T-helper 2 cell treated with Interferon-gamma antibody and Interleukin-4, amounts not matched to agents 100 ng/mL and 5 ng/mL, for 36 hours (primary cell): Measurements from ENCODE around the gene USP44. TPM values are rescaled to one million over a fixed set of nuclear protein-coding genes. Genes with fewer than 3 reads are reported as not detected.
"Not testable (repeated sequence)": the region's sequence is repeated elsewhere in the genome, so short reads cannot be mapped to it uniquely, and the experiment has no call there.

Source experiments
- intact Hi-C: fragments of 100-400 bp; cut with micrococcal nuclease; formaldehyde crosslinking; loops from one replicate; pipeline ENCODE4 v1.15.1; 2023
- total RNA-seq: library from RNA; stranded (reverse); gene quantifications from 2 replicates; pipeline ENCODE4 v1.2.3, GENCODE V29; 2022

USP44 gene
- total RNA-seq, 1 donor from 2014 or later = 2.9 TPM

DNA sequence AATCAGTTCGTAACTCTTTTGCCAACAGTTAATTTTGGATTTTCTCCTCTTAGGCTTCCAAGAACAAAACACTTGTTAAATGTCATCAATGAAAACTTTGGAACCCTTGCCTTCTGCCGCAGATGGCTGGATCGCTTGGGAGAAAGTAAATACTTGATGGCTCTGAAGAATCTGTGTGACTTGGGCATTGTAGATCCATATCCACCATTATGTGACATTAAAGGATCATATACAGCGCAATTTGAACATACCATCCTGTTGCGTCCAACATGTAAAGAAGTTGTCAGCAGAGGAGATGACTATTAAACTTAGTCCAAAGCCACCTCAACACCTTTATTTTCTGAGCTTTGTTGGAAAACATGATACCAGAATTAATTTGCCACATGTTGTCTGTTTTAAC is 37.7 kb downstream of the USP44 start:
- intact Hi-C loops = no loop called here

DNA sequence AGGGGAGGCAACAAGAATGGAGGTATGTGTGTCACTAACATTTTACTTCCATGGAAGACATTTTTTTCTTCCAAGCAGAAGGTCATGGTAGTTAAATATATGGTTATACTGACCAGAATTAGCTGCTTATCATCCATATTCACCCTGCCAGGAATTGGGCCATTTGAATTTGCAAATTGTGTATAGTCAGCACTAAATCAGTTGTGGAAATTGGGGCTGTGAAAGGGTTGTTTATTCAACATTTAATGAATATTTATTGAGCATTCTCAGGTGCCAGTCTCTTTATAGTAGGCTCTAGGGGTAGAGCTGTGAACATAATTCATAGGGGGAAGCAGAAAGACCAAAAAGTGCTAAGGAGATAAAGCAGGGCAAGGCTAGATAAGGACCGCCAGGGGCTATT is 39.3 kb downstream of the USP44 start:
- intact Hi-C loops = no loop called here

DNA sequence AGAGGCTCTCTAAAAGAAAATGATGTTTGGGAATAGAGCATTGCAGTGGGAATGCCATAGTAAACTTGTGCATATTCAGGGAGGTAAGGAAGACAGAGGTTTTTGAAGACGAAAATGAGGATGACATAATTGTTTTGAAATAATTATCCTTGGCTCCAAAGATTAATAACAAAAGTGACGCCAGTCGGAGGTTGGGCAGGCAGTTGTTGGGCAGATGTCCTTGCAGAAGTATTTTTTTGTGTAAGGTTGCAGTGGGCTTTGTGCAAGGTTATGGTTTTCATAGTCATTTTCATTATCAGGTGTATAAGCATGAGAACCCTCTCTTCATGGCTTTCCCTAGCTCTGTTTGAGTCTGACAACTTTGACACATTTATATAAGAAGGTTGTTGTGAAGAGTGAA is 42.0 kb downstream of the USP44 start:
- intact Hi-C loops = no loop called here

DNA sequence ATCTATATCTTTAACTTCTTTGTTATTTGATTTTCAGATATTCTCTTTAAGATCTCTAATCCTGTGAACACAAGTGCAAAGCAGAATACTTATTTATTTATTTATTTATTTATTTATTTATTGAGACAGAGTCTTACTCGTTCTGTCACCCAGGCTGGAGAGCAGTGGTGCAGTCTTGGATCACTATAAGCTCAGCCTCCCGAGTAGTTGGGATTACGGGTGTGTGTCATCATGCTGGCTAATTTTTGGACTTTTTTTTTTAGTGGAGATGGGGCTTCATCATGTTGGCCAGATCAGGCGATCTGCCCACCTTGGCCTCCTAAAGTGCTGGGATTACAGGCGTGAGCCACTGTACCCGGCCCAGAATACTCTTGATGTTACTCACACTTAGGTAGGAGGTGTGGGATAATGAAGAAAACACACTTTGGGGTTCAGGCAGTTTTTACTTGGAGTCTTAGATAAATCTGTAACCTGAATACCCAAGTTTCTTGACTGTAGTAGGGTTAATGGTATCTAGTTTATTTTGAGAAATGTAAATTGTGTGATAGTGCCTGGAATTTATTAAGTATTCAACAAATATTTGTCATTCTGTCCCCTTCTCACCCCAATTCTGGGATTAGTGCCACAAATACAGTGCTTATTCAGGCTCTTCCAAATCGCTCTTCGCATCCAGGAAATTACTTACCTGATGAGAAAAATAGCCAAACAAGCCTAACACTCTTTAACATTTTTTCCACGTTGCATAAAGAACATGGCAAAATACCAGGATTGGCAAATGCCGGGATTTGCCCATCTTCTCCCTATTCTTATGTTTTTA is 44.4 kb downstream of the USP44 start:
- intact Hi-C loops = no loop called here

DNA sequence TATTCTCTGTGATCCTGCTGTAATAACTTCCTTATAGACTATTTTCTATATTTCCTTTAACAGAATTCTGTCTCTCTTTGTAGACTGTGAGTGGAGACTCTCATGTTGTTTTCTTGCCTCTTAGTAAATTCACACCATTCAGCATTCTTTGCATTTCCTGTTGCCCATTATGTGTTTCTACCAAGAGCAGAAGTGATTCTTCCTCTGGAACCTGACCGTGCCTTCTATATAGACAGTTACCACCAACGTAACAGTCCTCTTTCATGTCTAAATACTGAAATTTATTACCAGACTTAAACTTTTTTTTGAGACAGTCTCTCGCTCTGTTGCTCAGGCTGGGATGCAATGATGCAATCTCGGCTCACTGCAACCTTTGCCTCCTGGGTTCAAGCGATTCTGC is 46.2 kb downstream of the USP44 start:
- intact Hi-C loops = no loop called here

DNA sequence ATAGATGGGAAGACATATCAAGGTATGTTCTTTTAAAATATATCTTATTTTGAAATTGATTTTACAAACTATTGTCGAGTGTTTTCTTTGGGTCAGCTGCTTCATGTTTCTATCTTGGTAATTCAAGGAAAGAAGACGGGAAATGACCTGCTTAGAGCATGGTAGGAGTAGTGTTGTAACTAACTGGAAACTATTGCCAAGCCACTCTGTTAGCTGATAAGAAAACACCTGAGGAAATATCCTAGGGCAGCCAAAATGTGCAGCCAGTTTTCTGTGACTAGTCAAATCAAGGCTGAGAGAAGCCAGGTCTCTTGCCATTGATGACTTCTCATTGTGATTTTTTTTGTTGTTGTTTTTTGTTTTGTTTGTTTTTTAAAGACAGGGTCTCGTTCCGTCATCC is 47.1 kb downstream of the USP44 start:
- intact Hi-C loops = no loop called here

DNA sequence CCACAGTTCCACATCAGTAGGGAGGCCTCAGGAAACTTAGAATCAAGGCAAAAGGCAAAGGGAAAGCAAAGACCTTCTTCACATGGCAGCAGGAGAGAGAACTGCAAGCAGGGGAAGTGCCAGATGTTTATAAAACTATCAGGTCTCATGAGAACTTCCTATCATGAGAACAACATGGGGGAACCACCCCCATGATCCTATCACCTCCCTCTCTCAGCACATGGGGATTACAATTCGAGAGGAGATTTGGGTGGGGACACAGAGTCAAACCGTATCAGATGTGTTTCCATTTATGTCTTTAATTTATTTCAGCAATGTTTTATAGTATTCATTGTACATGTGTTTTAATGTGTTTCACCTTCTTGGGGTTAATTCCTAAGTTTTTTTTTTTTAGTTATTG is 51.5 kb downstream of the USP44 start:
- intact Hi-C loops = no loop called here

DNA sequence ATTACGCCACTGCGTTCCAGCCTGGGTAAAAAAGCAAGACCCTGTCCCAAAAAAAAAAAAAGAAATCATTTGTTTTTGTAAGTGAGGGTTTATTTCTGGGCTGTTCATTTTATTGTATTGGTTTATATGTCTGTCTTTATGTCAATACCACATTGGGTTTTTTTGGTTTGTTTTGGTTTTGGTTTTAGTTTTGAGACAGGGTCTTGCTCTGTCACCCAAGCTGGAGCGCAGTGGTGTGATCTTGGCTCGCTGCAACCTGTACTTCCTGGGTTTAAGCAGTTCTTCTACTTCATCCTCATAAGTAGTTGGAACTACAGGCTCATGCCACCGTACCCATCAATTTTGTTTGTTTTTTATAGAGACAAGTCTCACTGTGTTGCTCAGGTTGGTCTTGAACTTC is 52.3 kb downstream of the USP44 start:
- intact Hi-C loops = no loop called here

DNA sequence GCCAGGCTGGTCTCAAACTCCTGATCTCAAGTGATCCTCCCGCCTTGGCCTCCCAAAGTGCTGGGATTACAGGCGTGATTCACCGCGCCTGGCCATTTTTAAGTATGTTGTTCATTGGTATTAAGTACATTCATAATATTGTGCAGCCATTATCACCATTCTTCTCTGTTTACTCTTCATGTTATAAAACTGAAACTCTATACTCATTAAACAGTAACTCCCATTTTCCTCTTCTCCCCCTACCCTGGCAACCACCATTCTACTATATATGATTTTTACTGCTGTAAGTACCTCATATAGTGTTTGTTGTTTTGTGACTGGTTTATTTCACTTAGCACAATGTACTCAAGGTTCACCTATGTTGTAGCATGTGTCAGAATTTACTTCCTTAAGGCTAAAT is 54.2 kb downstream of the USP44 start:
- intact Hi-C loops = no loop called here

DNA sequence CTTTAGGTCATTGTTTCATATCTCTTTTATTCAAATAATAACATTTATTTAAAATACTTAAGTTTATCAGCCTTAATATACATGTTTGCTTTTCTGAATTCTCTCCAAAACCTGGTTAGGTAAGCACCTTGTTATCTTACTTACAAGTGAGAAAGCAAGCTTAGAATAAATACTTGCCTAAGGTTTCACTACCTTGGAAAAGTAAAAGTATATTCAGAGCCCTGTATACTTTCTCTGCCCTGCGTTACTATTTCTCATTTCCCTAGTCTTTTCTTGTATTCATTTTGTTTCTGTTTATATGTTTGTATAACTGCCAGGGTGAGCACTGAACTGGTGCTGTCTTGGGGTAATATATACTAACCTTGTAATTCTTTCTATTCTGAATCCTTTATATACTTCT is 55.8 kb downstream of the USP44 start:
- intact Hi-C loops = no loop called here

DNA sequence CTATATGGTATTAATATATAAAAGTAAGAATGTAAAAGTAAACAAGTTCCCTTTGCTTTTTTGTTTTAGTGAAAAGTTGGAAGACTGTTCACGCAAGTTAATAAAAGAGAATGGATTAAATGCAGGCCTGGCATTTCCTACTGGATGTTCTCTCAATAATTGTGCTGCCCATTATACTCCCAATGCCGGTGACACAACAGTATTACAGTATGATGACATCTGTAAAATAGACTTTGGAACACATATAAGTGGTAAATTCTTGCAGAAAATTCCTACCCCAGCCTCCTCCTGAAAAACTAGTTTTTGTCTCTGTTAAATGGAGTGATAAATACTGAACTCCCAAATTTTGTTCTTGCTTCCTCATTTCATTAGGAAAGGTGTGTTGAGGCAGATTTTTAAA is 56.4 kb downstream of the USP44 start:
- intact Hi-C loops = no loop called here

DNA sequence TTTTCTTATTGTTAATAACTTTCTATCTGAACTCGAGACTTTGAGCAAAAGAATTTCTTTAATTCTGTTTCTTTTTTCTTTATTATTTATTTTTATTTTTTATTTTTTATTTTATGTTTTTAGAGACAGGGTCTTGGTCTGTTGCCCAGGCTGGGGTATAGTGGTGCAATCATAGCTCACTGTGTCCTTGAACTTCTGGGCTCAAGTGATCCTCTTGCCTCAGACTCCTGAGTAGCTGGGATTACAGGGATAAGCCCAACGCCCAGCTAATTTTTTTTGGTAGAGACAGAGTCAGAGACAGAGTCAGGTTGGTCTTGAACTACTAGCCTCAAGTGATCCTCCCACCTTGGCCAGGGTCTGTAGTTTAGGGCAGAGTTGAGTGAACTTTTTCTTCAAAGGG is 58.8 kb downstream of the USP44 start:
- intact Hi-C loops = no loop called here

DNA sequence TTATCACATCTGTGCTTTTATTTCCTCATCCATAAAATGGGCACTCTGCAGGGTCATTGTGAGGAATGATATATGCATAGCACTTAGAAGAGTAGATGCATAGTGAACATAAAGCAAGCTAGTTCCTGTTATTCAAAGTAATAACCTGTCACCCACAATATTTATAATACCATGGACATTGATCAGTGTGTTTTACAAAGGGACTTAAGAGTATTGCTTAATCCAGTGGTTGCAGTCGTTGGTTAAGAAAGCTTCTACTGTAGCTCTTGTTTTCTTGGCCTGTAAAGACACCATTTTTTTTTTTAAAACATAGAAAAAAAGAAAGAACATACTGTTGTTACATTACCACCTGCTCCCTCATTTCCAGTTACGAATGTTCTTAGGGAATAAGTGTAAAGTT is 64.3 kb downstream of the USP44 start:
- intact Hi-C loops = no loop called here

DNA sequence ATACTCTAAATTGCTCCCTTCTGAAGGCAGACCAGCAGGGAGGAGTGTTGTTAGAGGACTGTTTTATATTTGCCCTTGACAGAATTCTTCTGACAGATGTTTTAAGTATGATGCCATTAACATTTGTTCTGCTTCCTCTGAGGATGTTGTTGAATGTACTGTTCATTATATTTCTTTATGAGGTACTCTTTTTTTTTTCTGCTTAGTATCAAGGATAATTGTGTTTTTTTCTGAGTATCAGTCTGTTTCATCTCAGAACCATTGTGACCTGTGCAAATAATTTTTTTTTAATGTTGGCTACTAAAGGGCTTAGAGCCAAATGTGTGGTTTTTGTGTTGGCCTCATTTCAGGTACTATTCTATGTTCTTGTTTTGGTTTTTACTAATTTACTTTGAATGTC is 66.8 kb downstream of the USP44 start:
- intact Hi-C loops = no loop called here

DNA sequence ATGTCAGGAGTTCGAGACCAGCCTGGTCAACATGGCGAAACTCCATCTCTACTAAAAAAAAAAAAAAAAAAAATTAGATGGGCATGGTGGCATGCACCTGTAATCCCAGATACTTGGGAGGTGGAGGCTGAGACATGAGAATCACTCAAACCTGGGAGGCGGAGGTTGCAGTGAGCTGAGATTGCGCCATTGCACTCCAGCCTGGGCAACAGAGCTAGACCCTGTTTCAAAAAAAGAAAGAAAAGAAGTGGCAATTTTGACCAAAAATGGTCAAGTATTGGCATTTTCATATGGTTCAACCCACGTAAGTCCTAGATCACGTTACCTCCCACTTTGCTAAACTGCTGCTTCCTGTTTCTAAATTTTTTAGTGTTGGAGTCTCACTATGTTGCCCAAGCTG is 68.7 kb downstream of the USP44 start:
- intact Hi-C loops = not testable (repeated sequence)

DNA sequence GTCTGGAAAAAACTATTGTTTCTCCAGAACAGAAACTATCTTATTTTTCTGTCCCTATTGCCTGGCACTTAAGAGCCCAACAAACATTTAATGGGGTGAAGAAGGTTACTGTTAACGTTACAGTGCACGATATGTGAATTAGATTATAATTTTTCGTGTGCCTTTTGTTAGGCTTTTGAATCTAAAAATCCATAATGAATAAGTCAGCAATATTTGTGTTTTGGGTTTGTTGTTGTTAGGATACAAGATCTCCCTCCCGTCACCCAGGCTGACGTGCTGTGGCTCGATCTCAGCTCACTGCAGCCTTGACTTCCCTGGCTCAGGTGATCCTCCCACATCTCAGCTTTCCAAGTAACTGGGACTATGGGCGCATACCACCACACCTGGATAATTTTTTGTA is 69.4 kb downstream of the USP44 start:
- intact Hi-C loops = no loop called here

DNA sequence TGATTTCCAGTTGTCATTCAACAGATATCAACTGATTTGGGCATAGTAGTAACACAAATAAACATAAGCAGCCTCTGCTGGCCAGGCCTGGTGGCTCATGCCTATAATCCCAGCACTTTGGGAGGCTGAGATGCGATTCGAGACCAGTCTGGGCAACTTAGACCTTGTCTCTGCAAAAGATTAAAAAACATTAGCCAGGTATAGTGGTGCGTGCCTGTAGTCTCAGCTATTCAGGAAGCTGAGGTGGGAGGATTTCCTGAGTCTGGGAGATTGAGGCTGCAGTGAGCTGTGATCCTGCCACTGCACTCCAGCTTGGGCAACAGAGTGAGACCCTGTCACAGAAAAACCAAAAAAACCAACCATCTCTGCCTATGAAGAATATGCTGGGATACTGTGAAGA is 70.2 kb downstream of the USP44 start:
- intact Hi-C loops = no loop called here

DNA sequence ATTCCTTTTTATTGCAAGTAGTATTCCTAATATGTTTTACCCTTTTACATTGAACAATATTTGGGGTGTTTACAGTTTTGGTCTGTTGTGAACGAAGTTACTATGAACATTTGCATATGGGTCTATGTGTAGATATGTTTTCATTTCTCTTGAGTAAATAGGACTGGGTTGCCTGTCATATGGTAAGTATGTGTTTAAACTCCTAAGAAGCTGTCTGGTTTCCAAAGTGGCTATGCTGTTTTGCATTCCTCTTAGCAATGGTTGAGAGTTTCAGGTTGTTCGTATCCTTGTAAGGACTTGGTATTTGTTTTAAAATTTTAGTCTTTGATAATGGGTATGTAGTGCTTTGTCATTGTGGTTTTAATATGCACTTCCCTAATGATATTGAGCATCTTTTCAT is 71.0 kb downstream of the USP44 start:
- intact Hi-C loops = no loop called here

DNA sequence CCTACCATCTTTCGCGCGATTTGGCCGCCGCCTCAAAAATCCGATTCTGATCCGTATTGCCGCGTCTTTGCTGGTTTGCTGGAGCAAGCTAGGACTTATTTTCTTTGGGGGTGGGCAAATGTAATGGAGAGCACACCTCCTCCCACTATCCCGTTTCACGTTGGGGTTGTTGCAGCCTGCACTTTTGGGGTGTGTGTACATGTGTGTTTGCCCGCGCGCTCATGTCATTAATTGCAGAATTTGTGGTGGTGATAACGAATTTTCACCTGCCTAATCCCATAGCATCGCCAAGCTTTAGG is 76.7 kb downstream of the USP44 start:
- intact Hi-C loops = loop anchor here (1.0 to 10.0 kb wide), 7 partner anchors 47 to 471 kb away; partner anchors contain the start of genes AMDHD1, CCDC38, FGD6 and NDUFA12

DNA sequence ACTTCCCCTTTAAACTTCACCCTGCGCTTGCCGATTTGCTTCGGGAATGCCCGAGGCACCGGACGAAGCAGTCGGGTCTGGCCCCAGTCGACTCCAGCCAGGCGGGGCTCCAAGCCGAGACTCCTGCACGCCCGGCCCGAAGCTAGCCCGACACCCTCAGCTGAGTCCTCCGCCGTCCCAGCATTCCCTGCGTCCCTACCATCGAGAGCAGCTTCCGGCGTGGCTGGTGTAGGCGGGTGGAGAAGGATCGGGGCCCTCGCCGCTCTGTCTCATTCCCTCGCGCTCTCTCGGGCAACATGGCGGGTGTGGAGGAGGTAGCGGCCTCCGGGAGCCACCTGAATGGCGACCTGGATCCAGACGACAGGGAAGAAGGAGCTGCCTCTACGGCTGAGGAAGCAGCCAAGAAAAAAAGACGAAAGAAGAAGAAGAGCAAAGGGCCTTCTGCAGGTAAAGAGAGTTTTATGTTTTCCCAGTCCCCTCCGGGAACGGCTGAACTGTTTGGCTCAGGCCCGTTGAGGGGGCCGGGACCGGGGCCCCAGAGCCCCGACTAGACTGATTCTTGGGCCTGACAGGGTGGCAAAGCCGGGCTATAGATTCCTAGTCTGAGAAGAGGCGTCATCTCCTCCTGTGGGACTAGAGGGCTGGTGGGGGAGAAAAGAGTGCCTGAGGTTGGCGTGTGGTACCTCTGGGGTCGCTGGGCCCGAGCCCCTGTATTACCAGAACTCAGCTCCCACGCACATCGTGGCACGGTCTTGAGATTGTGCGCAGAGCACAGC is 77.2 kb downstream of the USP44 start, which contains the start of gene METAP2:
Gene METAP2 (plus strand): TSS at position 269 of the 776 bp plus-strand sequence. CDS start 28 bp downstream, at position 297.
- intact Hi-C loops = loop anchor here (1.0 to 10.0 kb wide), 8 partner anchors 47 to 561 kb away; partner anchors contain the start of genes AMDHD1, CCDC38, FGD6 and LTA4H

DNA sequence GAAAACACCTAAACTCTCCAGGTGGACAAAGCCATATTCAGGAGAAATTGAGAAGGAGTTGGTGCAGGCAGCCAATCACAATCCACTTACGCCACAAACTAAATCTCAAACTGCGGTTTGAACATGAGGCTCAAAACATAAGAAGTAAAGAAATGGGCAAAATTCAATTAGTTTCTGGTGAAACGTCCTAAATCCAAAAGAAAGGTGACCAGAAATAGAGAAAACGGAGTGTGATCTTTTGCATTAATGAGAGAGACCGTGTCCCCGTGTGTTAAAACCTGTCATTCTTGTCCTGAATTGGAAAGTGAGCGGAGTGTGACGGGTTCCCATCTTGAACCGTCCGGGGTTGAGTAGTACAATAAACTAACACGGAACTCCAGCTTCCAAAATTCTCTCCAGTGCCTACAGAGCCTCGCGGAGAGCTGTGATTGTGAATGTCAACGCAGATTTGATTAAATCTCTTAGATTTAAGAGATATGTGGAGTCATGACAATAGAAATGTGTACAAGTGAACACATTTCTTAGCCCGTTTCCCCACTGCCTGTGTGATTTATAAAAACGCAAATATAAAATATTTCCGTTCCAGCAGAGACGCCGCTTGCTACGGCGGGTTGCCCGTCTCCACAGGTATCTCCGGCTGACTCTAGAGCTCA is 77.9 kb downstream of the USP44 start:
- intact Hi-C loops = loop anchor here (1.0 to 10.0 kb wide), 3 partner anchors 46 to 562 kb away; partner anchors contain the start of genes AMDHD1, CCDC38 and LTA4H

DNA sequence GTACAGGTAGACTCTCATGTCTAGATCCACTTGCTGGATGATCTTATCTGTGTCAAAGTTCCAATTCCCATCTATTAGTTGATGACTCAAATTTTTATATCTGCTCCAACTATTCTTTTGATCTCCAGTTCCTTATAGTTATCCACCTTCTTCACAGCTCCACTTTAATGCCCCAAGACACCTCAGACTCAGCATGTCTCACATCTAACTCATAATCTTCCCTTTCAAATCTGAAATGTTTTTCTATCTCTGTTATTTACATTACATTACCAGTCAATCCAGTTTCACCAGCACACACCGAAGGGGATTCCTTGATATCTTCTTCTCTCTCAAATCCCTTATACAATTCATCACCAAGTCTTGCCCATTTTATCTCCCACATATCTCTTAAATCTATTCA is 81.0 kb downstream of the USP44 start:
- intact Hi-C loops = loop anchor here (5.0 to 10.0 kb wide), 2 partner anchors 43 to 475 kb away; partner anchors contain the start of genes AMDHD1 and CCDC38
